Kidney (tissue), 14 donors: ENCODE results near the gene USP6. TPM values are rescaled to one million over a fixed set of nuclear protein-coding genes. Genes with fewer than 3 reads are reported as not detected.
"Not testable (repeated sequence)": the region's sequence is repeated elsewhere in the genome, so short reads cannot be mapped to it uniquely, and the experiment has no call there.

Experiments used
- DNase-seq, 5 donors: peaks; one replicate each; pipeline ENCODE4 v3.0.0-alpha.2; 2013 to 2020
- FAIRE-seq: peaks from 2 replicates; lab custom pipeline; 2012; peaks lifted over from hg19 to GRCh38; lab: Jason Lieb, UNC
- H3K27ac ChIP-seq, 2 donors: one replicate each; pipeline ENCODE4 v1.7.0; 2013; ENCODE audit warnings: low read depth in 2 of 2, low read length in 2 of 2, inconsistent platforms in 1 of 2
- H3K27me3 ChIP-seq: one replicate; pipeline ENCODE4 v1.7.1; 2013; ENCODE audit warnings: low read length, inconsistent platforms; ENCODE audit not compliant: control insufficient read depth, insufficient read depth
- H3K36me3 ChIP-seq, 3 donors: one replicate each; pipeline versions ENCODE4 v1.7.0 to v1.7.1; 2013; ENCODE audit warnings: low read length in 3 of 3, control low read depth in 1 of 3, inconsistent platforms in 1 of 3; ENCODE audit not compliant: insufficient read depth in 3 of 3, control insufficient read depth in 2 of 3
- H3K4me1 ChIP-seq, 3 donors: one replicate each; pipeline versions ENCODE4 v1.7.0 to v1.7.1; 2013; ENCODE audit warnings: low read length in 3 of 3, inconsistent platforms in 1 of 3, low read depth in 1 of 3; ENCODE audit not compliant: control insufficient read depth in 2 of 3, insufficient read depth in 2 of 3
- H3K4me3 ChIP-seq, 3 donors: one replicate each; pipeline versions ENCODE4 v1.7.0 to v1.8.1; 2013; ENCODE audit warnings: low read length in 3 of 3, control low read depth in 1 of 3, inconsistent platforms in 1 of 3
- H3K9ac ChIP-seq, 3 donors: one replicate each; pipeline versions ENCODE4 v1.7.0 to v1.7.1; 2013; ENCODE audit warnings: low read length in 3 of 3, control low read depth in 1 of 3, inconsistent platforms in 1 of 3
- H3K9me3 ChIP-seq, 3 donors: one replicate each; pipeline versions ENCODE4 v1.7.0 to v1.7.1; 2013; ENCODE audit warnings: low read length in 3 of 3, control low read depth in 1 of 3, inconsistent platforms in 1 of 3; ENCODE audit not compliant: control insufficient read depth in 2 of 3, insufficient read depth in 1 of 3
- intact Hi-C: fragments of 100-400 bp; cut with DNase I; formaldehyde crosslinking; loops from one replicate; pipeline ENCODE4 v1.11.1; 2022
- polyA plus RNA-seq: library from polyadenylated mRNA; stranded (reverse); fragments of 350-450 nt; fragmentation: Illumina TruSeq; extraction: RNeasy Lipid Tissue Mini Kit (QIAGEN cat#74804); gene quantifications from one replicate; pipeline ENCODE4 v1.2.3, GENCODE V29; 2014; ENCODE audit warnings: low read depth, low replicate concordance; ENCODE audit not compliant: insufficient read depth
- total RNA-seq: library from RNA; stranded (reverse); fragmentation: NEBNext Ultra II Directional; extraction: Animal tissue kit (Norgen Biotek cat#: 25700); gene quantifications from one replicate; pipeline ENCODE4 v1.2.1, GENCODE V29; 2021
- TF ChIP-seq, protein P1 (sequence below): IDR thresholded peaks from 3 replicates; pipeline ENCODE4 v1.5.1; 2012; ENCODE audit warnings: mild to moderate bottlenecking, moderate library complexity, borderline replicate concordance; ENCODE audit not compliant: insufficient read depth; ENCODE audit errors: extremely low read depth
- donor health status: control.
- donor health status: control.
- donor health status: control.
- donor health status: control.
- donor health status: control.
- donor health status: DM: yes; HTN: yes; CAD: no.
- donor health status: Normal renal cell carcinoma (clear cell type).

The USP6 gene
- total and polyA plus RNA-seq, 2 donors from 2014 or later, result 0.06 to 0.19 TPM

DNA sequence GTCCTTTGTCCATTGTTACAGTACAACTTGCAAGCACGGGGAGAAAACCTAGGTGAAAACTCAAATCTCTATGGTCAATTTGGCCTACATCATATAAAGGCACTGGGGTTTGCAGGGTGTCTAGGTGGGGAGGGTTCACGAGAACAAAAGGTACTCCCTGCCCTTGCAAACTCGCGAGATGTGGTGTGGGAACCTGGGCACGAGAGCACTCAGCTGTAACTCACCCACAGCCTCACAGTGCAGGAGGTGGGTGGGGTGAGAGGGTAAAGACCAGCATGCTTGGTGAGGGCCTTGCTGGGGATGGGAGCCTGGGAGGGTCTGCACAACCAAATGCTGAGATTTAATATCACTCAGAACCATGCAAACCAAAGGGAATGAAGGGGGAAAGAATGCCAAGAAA, 94.3 kb downstream of the USP6 start:
- no peak overlapping the region for H3K4me3 ChIP-seq
- no peaks in the 10 kb centered on the region for H3K27me3 ChIP-seq
- H3K4me1 ChIP-seq, result no peaks in the 10 kb centered on the region
- no peaks in the 10 kb centered on the region for H3K9me3 ChIP-seq
- intact Hi-C loops, result no loop called here
- FAIRE-seq, result no peak
- H3K36me3 ChIP-seq, result peaks cover 0 to 2% (median under 1%) of the 10 kb centered on the region in 3 donors
- no peak overlapping the region for H3K27ac ChIP-seq
- TF ChIP-seq, protein P1, sequence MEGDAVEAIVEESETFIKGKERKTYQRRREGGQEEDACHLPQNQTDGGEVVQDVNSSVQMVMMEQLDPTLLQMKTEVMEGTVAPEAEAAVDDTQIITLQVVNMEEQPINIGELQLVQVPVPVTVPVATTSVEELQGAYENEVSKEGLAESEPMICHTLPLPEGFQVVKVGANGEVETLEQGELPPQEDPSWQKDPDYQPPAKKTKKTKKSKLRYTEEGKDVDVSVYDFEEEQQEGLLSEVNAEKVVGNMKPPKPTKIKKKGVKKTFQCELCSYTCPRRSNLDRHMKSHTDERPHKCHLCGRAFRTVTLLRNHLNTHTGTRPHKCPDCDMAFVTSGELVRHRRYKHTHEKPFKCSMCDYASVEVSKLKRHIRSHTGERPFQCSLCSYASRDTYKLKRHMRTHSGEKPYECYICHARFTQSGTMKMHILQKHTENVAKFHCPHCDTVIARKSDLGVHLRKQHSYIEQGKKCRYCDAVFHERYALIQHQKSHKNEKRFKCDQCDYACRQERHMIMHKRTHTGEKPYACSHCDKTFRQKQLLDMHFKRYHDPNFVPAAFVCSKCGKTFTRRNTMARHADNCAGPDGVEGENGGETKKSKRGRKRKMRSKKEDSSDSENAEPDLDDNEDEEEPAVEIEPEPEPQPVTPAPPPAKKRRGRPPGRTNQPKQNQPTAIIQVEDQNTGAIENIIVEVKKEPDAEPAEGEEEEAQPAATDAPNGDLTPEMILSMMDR, result no peak
- no peak for DNase-seq
- no peak overlapping the region for H3K9ac ChIP-seq

DNA sequence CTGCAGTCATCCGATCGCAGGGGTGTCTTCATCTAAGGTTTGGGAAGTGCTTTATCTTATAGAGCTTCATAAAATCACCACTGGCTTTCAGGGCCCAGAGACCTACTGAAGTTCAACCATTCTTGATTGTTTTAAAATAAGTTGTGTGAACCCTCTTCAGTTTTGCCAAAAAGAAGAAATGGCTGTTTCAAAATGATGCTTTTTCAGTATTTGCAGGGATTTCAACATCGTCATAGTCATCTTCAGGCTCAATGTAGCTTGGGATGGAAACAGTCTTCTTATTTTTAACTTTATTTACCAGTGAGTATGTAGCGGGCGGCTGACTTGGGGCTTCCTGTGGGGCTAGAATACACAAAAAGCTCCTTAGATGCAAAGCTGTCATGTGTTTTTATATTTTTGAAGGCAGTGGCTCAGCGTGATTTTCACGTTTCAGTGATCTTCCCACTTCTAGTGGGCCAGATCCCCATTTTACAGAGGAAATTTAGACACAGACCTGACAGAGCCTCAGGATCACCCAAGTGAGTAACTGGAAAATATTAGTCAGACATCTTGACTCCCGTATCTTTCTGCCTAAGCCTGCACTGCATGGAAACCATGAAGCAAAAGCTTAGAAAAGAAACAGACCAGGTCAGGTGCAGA, 94.9 kb downstream of the USP6 start:
- H3K4me3 ChIP-seq, result no peak overlapping the region
- TF ChIP-seq, protein P1, result no peak
- no peak for DNase-seq
- intact Hi-C loops, result no loop called here
- no peak for FAIRE-seq
- H3K4me1 ChIP-seq, result no peaks in the 10 kb centered on the region
- no peaks in the 10 kb centered on the region for H3K27me3 ChIP-seq
- no peak overlapping the region for H3K9ac ChIP-seq
- no peak overlapping the region for H3K27ac ChIP-seq
- H3K9me3 ChIP-seq, result no peaks in the 10 kb centered on the region
- H3K36me3 ChIP-seq, result peaks cover 0 to 6% (median 2%) of the 10 kb centered on the region in 3 donors

DNA sequence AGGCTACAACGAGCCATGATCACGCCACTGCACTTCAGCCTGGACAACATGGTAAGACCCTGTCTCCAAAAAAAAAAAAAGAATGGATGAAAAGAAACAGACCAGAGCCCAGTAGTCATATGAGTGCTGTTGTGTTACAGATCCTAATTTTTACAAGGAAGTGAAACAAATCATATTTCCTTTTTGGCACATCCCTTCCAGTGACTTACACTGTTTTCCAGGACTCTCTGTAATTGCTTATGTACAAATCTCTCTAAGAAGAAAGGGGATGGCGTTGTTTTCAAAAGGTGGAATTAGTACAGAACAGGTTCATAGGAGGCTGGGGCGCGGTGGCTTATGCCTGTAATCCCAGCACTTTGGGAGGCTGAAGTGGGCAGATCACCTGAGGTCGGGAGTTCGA, 95.6 kb downstream of the USP6 start:
- intact Hi-C loops, result no loop called here
- Histone ChIP-seq H3K9me3 (no peaks in the 10 kb centered on the region), H3K27me3 (no peaks in the 10 kb centered on the region), H3K36me3 (peaks cover 0 to 8% (median 2%) of the 10 kb centered on the region in 3 donors), H3K27ac (no peak overlapping the region), H3K9ac (no peak overlapping the region), H3K4me1 (no peaks in the 10 kb centered on the region), H3K4me3 (no peak overlapping the region)
- FAIRE-seq (no peak), DNase-seq (no peak)
- TF ChIP-seq, protein P1, result no peak

DNA sequence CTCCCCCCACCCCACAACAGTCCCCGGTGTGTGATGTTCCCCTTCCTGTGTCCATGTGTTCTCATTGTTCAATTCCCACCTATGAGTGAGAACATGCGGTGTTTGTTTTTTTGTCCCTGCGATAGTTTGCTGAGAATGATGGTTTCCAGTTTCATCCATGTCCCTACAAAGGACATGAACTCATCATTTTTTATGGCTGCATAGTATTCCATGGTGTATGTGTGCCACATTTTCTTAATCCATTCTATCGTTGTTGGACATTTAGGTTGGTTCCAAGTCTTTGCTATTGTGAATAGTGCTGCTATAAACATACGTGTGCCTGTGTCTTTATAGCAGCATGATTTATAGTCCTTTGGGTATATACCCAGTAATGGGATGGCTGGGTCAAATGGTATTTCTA, 101.7 kb downstream of the USP6 start:
- intact Hi-C loops, H3K27me3 ChIP-seq, H3K4me3 ChIP-seq, H3K36me3 ChIP-seq, H3K9me3 ChIP-seq, H3K27ac ChIP-seq, DNase-seq, H3K4me1 ChIP-seq, H3K9ac ChIP-seq, FAIRE-seq: not testable (repeated sequence)
